Measurements from ENCODE around the gene PSMC2.

The PSMC2 gene

GRCh38 chr7:103344453-103345149 is 2.8 kb upstream of the PSMC2 start, which contains the start of gene DNAJC2:
DNAJC2 (minus strand) TSS chr7:103344767; CDS start chr7:103344622, 145 bp downstream.
- Mint-ChIP-seq H3K27ac (peak within 1 kb of the TSS; percentile 99), H3K36me3 (peaks cover 27 to 38% of the 10 kb centered on the region in 2 donors), H3K4me1 (peaks cover 16 to 48% of the 10 kb centered on the region in 2 donors)

DNA sequence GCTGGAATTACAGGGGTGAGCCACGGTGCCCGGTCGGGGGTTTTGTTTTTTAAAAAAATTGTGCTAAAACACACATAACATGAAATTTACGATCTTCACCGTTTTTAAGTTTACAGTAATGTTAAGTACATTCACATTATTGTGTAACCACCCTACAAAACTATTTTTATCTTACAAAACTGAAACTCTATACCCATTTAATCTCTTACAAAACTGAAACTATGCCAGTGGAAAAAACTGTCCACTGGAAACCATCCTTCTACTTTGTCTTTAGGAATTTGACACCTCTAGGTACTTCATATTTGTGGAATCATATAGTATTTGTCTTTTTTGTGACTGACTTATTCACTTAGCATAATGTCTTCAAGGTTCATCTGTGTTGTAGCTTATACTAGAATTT is 1.0 kb upstream of the PSMC2 start:
- Mint-ChIP-seq H3K4me3 (peak overlapping the region; percentile 36 to 98), H3K27me3 (no peaks in the 10 kb centered on the region), H3K9me3 (no peaks in the 10 kb centered on the region), H3K36me3 (peaks cover 22 to 30% of the 10 kb centered on the region in 2 donors), H3K27ac (no peak overlapping the region), H3K4me1 (peaks cover 15 to 44% of the 10 kb centered on the region in 2 donors)
- no peak for ATAC-seq (replicated peaks)
- DNase-seq, result no peak

More at GRCh38 chr7:103344453-103345149, 2.8 kb upstream of the PSMC2 start, which contains the start of gene DNAJC2:
- H3K9me3 Mint-ChIP-seq, result no peaks in the 10 kb centered on the region
- peak within 1 kb of the TSS; percentile 99 for H3K4me3 Mint-ChIP-seq
- ATAC-seq (replicated peaks) (peak; percentile 81 to 85), DNase-seq (peak; percentile 80)
- no peaks in the 10 kb centered on the region for H3K27me3 Mint-ChIP-seq

GRCh38 chr7:103348452-103348851 is 1.0 kb downstream of the PSMC2 start:
- Mint-ChIP-seq H3K27ac (peak overlapping the region; percentile 71), H3K4me1 (peaks cover 22 to 50% of the 10 kb centered on the region in 2 donors), H3K27me3 (no peaks in the 10 kb centered on the region), H3K36me3 (peaks cover 30 to 36% of the 10 kb centered on the region in 2 donors), H3K9me3 (no peaks in the 10 kb centered on the region), H3K4me3 (peak overlapping the region; percentile 97 to 98)
- DNase-seq, result no peak
- no peak for ATAC-seq (replicated peaks)

DNA sequence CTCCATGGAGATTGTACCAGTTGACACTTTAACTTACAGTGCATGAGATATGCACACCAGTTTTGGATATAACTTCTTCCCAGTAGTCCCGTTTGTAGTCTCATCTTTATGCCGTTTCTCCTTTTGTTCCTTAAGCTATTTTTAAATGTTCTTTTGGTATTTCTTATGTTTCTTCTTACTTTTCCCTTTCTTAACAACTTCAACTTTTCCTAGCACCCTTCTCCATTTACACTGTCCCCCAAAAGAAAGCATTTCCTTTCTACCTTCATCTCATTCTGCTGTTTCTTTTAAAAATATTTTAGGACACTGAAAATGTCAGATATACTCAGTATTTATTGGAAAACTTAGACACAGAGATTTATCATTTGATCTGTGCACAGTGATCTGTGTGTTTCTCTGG is 1.5 kb downstream of the PSMC2 start:
- peaks cover 30 to 33% of the 10 kb centered on the region in 2 donors for H3K36me3 Mint-ChIP-seq
- H3K9me3 Mint-ChIP-seq, result no peaks in the 10 kb centered on the region
- ATAC-seq (replicated peaks) (no peak), DNase-seq (no peak)
- peak overlapping the region; percentile 56 for H3K27ac Mint-ChIP-seq
- H3K4me3 Mint-ChIP-seq, result peak overlapping the region; percentile 86
- no peaks in the 10 kb centered on the region for H3K27me3 Mint-ChIP-seq
- H3K4me1 Mint-ChIP-seq, result peaks cover 22 to 50% of the 10 kb centered on the region in 2 donors

DNA sequence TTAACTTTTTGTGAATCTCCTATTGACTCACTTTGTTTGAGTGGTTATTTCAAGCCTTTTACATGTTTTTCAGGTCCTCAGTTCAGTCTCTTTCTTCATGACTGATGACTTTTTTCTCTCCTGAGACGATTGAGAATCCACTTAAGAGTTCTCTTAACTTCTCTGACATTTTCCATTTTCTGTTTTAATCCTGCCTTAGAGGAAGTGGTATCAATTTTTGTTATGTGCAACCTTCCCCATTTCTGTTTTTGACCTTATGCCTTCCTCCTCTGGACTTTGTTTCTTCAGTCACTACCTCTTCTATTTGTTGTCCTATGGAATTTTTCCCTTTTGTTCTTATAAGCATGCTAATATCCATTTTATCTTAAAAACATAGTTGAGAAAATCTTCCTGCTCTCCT is 2.4 kb downstream of the PSMC2 start:
- DNase-seq, result no peak
- Mint-ChIP-seq H3K4me1 (peaks cover 22 to 50% of the 10 kb centered on the region in 2 donors), H3K36me3 (peaks cover 31 to 33% of the 10 kb centered on the region in 2 donors), H3K27me3 (no peaks in the 10 kb centered on the region), H3K4me3 (peak overlapping the region; percentile 86), H3K9me3 (no peaks in the 10 kb centered on the region), H3K27ac (peak overlapping the region; percentile 91)
- peak; percentile 26 to 48 for ATAC-seq (replicated peaks)

GRCh38 chr7:103369432-103369831 is 22.0 kb downstream of the PSMC2 start:
- Mint-ChIP-seq H3K27ac (no peak overlapping the region), H3K4me3 (no peak overlapping the region), H3K4me1 (no peaks in the 10 kb centered on the region), H3K36me3 (peaks cover 10 to 30% of the 10 kb centered on the region in 2 donors), H3K9me3 (no peaks in the 10 kb centered on the region), H3K27me3 (no peaks in the 10 kb centered on the region)
- ATAC-seq (replicated peaks), result no peak
- DNase-seq, result no peak

- H3K4me3 Mint-ChIP-seq, result no peak overlapping the region
- peaks cover 6 to 8% of the 10 kb centered on the region in 2 donors for H3K36me3 Mint-ChIP-seq
- no peaks in the 10 kb centered on the region for H3K9me3 Mint-ChIP-seq
- DNase-seq (no peak), ATAC-seq (replicated peaks) (no peak)
- H3K27me3 Mint-ChIP-seq, result peaks cover 4 to 6% of the 10 kb centered on the region in 2 donors
- H3K4me1 Mint-ChIP-seq, result no peaks in the 10 kb centered on the region
- H3K27ac Mint-ChIP-seq, result no peak overlapping the region
Measured at GRCh38 chr7:103373866-103374643, 26.6 kb downstream of the PSMC2 start.

DNA sequence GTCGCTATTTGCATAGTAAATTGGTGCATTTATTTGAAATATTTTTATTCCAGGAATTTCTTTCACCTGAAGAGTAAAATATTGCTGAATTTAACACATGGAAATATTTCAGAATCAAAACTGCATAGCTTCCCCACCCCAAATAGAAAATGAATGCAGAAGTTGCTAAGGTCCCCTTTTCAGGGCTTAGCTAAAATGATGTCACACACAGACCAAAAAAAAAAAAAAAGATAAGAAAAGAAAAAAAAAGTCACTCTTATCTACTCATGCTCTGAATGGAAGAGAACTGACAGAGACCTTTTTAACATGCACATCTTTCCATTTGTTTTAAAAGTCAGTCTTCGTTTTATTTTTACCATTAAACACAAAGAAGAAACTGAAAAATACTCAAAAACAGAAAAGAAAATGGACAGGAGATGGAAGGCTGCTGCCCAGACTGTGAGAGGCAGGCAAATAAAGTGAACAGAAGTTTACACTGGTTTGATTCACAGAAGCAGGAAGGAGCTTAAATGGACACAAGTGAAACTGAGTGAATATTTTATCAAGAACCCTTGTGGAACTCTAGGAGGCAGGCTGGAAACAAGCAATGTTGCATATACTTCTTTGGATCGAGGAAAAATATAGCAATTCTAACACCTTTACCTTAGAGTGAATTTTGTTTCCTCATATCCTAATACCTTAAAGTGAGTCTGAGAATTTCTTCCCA is 32.0 kb downstream of the PSMC2 start:
- Mint-ChIP-seq H3K27ac (no peak overlapping the region), H3K4me1 (peaks cover 0 to 6% of the 10 kb centered on the region in 2 donors), H3K4me3 (no peak overlapping the region), H3K9me3 (no peaks in the 10 kb centered on the region), H3K27me3 (peaks cover 4 to 6% of the 10 kb centered on the region in 2 donors), H3K36me3 (no peaks in the 10 kb centered on the region)
- ATAC-seq (replicated peaks) (peak in 1 of 2 donors; percentile 44), DNase-seq (no peak)

DNA sequence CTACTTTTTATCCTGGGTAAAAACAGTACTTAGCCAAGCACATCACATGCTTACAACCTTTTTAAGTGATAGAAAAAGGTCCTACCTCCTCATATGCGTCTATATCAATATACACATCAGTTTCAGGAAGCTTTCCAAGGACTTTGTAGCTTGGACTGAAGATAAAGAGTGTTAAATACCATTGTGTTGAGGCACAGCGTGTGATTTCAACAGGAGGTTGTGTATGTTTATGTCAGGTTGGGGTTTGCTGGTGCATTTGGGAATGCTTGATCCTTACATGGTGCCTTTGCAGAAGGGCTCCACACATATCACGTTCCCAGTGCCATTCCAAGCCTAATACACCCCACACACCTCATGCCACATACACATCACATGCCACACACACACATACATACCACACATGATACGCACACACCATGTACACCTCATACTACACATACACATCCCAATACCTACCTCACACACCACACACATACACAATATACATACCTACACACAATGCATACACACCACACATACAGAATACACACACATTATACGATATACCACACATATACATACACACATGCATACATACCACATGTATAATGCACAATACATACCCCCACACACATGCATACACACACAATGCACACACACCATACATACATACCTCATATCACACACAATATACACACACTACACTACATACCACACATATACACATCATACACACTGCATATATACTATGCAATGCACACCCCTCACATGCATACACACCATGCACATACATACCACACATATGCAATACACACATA is 33.1 kb downstream of the PSMC2 start:
- Mint-ChIP-seq H3K36me3 (no peaks in the 10 kb centered on the region), H3K4me1 (peaks cover 0 to 6% of the 10 kb centered on the region in 2 donors), H3K27me3 (peaks cover 4 to 6% of the 10 kb centered on the region in 2 donors), H3K4me3 (no peak overlapping the region), H3K9me3 (no peaks in the 10 kb centered on the region), H3K27ac (no peak overlapping the region)
- DNase-seq (no peak), ATAC-seq (replicated peaks) (no peak)

DNA sequence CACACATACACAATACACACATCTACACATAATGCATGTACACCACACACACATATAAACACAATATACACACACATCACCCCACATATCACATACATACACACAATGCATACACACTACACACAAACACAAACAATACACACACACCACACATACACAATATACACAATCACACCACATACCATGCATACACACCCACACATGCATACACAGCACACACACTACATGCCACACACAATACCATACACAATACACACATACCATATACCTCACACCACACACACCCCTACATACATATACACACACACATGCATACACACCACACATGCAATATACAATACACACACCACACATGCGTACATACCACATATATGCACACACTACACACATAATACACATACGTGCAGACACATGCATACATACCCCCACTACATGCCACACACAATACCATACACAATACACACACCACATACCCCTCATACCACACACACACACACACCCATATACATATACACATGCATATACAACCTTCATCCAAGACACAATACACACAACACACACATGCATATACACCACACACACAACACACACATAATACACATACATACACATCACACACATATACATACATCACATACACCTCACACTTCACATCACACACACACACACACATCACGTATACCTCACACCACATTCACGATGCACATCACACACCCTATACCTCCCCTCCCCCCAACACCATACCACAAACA is 34.0 kb downstream of the PSMC2 start:
- H3K4me1 Mint-ChIP-seq, result peaks cover 0 to 6% of the 10 kb centered on the region in 2 donors
- H3K27me3 Mint-ChIP-seq, result peaks cover 4 to 6% of the 10 kb centered on the region in 2 donors
- H3K36me3 Mint-ChIP-seq, result no peaks in the 10 kb centered on the region

GRCh38 chr7:103382032-103382402 is 34.6 kb downstream of the PSMC2 start:
- Mint-ChIP-seq H3K27me3 (peaks cover 4 to 6% of the 10 kb centered on the region in 2 donors), H3K4me3 (no peak overlapping the region), H3K36me3 (no peaks in the 10 kb centered on the region), H3K27ac (no peak overlapping the region), H3K4me1 (peaks cover 0 to 6% of the 10 kb centered on the region in 2 donors), H3K9me3 (no peaks in the 10 kb centered on the region)
- no peak for DNase-seq
- no peak for ATAC-seq (replicated peaks)

More for the DNA sequence above, 34.0 kb downstream of the PSMC2 start:
- H3K27ac Mint-ChIP-seq, result no peak overlapping the region
- no peak for ATAC-seq (replicated peaks)
- no peaks in the 10 kb centered on the region for H3K9me3 Mint-ChIP-seq
- H3K4me3 Mint-ChIP-seq, result no peak overlapping the region
- DNase-seq, result no peak

DNA sequence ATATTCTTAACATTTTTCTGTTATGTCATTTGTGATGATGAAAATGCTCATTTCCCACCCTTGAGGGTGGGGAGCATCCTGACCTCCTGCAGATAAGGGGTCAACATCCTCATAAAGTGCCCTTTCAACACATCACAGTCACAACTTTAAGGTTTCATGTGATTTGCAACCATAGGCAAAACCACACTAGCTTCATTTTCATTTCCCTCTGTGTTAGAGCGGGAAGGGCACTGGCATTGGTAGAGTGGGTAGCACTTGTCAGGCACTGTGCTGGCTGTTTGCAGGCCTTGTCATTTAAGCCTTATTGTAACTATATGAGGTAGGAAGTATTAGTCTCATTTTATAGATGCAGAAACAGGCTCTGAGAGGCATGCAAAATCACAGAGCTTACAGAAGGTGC is 39.8 kb downstream of the PSMC2 start:
- Mint-ChIP-seq H3K27me3 (peaks cover 8 to 16% of the 10 kb centered on the region in 2 donors), H3K4me3 (no peak overlapping the region), H3K4me1 (no peaks in the 10 kb centered on the region), H3K36me3 (no peaks in the 10 kb centered on the region), H3K9me3 (no peaks in the 10 kb centered on the region), H3K27ac (no peak overlapping the region)
- ATAC-seq (replicated peaks) (peak; percentile 43 to 59), DNase-seq (no peak)

- H3K4me3 Mint-ChIP-seq, result no peak overlapping the region
- no peak overlapping the region for H3K27ac Mint-ChIP-seq
- no peak for DNase-seq
- H3K36me3 Mint-ChIP-seq, result no peaks in the 10 kb centered on the region
- peaks cover 8 to 16% of the 10 kb centered on the region in 2 donors for H3K27me3 Mint-ChIP-seq
- no peaks in the 10 kb centered on the region for H3K4me1 Mint-ChIP-seq
- no peak for ATAC-seq (replicated peaks)
- no peaks in the 10 kb centered on the region for H3K9me3 Mint-ChIP-seq
Measured at GRCh38 chr7:103388469-103389140, 41.2 kb downstream of the PSMC2 start.
